ENCODE data around the gene PDE6G. TPM values are rescaled to one million over a fixed set of nuclear protein-coding genes. Genes with fewer than 3 reads are reported as not detected.

PDE6G gene
- total and polyA plus RNA-seq, 8 donors, result 0.24 to 6.3 (median 4.6) TPM

- intact Hi-C loops (cut with DNase I), result no loop called here
Measured at GRCh38 chr17:81687770-81688541, 31.6 kb upstream of the PDE6G start.

GRCh38 chr17:81686614-81687013, 30.3 kb upstream of the PDE6G start:
- DNase-seq (no peak), ATAC-seq (no peak)
- TF ChIP-seq CTCF (IDR thresholded peaks at IDR 0.05), result no peak
- Histone ChIP-seq H3K36me3 (peaks cover 0 to 63% of the 10 kb centered on the region in 2 donors), H3K27me3 (no peaks in the 10 kb centered on the region), H3K4me3 (no peak overlapping the region), H3K9me3 (no peaks in the 10 kb centered on the region), H3K4me1 (peaks cover 14 to 34% of the 10 kb centered on the region in 2 donors), H3K27ac (no peak overlapping the region)
- intact Hi-C loops (cut with DNase I), result no loop called here

More at GRCh38 chr17:81687770-81688541, 31.6 kb upstream of the PDE6G start:
- ATAC-seq, result no peak
- H3K4me1 ChIP-seq, result peaks cover 11 to 22% of the 10 kb centered on the region in 2 donors
- DNase-seq, result no peak
- no peak for TF ChIP-seq CTCF (IDR thresholded peaks at IDR 0.05)
- no peaks in the 10 kb centered on the region for H3K9me3 ChIP-seq
- H3K36me3 ChIP-seq, result peaks cover 0 to 77% of the 10 kb centered on the region in 2 donors
- H3K4me3 ChIP-seq, result no peak overlapping the region
- no peak overlapping the region for H3K27ac ChIP-seq
- no peaks in the 10 kb centered on the region for H3K27me3 ChIP-seq

- peaks cover 14 to 34% of the 10 kb centered on the region in 2 donors for H3K4me1 ChIP-seq
- H3K9me3 ChIP-seq, result no peaks in the 10 kb centered on the region
- intact Hi-C loops (cut with DNase I), result no loop called here
- peak overlapping the region in 1 of 2 donors; percentile 87 for H3K27ac ChIP-seq
- DNase-seq (no peak), ATAC-seq (no peak)
- peak overlapping the region in 1 of 2 donors; percentile 93 for H3K4me3 ChIP-seq
- TF ChIP-seq CTCF (IDR thresholded peaks at IDR 0.05), result no peak
- H3K36me3 ChIP-seq, result peaks cover 0 to 60% of the 10 kb centered on the region in 2 donors
- H3K27me3 ChIP-seq, result no peaks in the 10 kb centered on the region
Measured at GRCh38 chr17:81685108-81685507, 28.8 kb upstream of the PDE6G start.

- ATAC-seq (no peak), DNase-seq (no peak)
- peaks cover 14 to 34% of the 10 kb centered on the region in 2 donors for H3K4me1 ChIP-seq
- H3K27ac ChIP-seq, result peak overlapping the region; percentile 73 to 87
- no peaks in the 10 kb centered on the region for H3K9me3 ChIP-seq
- intact Hi-C loops (cut with DNase I), result no loop called here
- H3K4me3 ChIP-seq, result peak overlapping the region; percentile 93 to 100
- TF ChIP-seq CTCF (IDR thresholded peaks at IDR 0.05), result no peak
- H3K36me3 ChIP-seq, result peaks cover 0 to 56% of the 10 kb centered on the region in 2 donors
- H3K27me3 ChIP-seq, result no peaks in the 10 kb centered on the region
Measured at GRCh38 chr17:81684442-81684911, 28.1 kb upstream of the PDE6G start.
